Stimulated activated CD8-positive, alpha-beta memory T cell treated with anti-CD3 and anti-CD28 coated beads, Interleukin-12 subunit alpha, Interleukin-12 subunit beta, amount 100 ng/mL, for 4 hours (primary cell): ENCODE data around the gene RUSF1.
"Not testable (repeated sequence)": the region's sequence is repeated elsewhere in the genome, so short reads cannot be mapped to it uniquely, and the experiment has no call there.

ENCODE experiments used
- DNase-seq: peaks from one replicate; pipeline ENCODE4 v3.0.0-alpha.2; 2020; ENCODE audit warnings: low read depth

RUSF1 gene

DNA sequence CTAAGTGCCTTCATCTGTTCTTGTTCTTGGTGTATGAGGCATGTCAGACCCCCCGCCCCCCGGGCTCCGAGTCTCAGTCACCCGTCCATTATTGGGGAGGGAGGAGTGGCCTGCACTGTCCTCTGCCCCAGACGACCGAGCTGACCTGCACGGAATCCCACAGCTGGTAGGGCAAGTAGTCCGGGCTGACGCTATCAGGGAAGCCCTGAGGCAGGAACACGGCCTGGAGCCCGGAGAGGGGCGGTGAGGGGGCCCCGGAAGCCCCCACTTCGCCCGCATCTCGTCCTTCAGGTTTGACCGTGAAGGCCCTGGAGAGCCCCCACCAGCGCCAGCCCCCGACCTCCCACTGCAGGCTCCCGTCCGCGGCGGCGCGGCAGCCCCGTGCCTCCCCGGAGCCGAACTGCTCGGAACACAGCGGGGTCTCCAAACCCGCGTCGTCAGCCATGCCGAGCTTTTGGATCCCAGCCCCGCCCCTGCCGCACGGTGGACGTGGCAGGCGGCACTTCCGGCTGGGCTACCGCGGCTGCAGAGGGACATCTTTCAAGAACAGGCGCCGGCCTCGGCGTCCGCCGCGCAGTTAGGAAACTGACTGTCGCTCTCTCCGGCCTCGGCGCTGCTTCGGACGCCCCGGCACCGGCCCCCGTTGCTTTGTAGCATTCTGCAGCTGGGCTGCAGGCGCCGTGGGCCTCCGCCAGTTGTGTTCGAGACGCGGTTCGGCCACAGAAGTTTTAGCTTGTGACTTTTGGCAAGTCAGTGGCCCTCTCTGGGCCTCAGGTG, at the start of gene RUSF1:
Gene RUSF1 (minus strand): TSS at position 463 of the 777 bp plus-strand sequence. CDS start 18 bp downstream, at position 445.
- DNase-seq = peak; percentile 71

- DNase-seq = no peak
Measured at GRCh38 chr16:31542763-31543162, 34.6 kb upstream of the RUSF1 start.

GRCh38 chr16:31539762-31540161, 31.6 kb upstream of the RUSF1 start:
- DNase-seq = not testable (repeated sequence)

DNA sequence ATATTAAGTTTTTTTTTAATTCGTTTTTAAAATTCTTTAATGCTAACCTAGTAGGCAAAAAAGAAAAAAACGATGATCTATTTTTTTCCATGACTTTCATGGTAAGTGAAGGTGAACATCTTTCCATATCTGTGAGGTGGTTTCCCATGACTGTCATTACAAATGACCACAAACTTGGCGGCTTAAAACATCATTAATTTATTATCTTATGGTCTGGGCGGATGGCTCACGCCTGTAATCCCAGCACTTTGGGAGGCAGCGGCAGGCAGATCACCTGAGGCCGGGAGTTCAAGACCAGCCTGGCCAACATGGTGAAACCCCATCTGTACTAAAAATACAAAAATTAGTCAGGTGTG, 30.0 kb upstream of the RUSF1 start:
- DNase-seq = not testable (repeated sequence)

DNA sequence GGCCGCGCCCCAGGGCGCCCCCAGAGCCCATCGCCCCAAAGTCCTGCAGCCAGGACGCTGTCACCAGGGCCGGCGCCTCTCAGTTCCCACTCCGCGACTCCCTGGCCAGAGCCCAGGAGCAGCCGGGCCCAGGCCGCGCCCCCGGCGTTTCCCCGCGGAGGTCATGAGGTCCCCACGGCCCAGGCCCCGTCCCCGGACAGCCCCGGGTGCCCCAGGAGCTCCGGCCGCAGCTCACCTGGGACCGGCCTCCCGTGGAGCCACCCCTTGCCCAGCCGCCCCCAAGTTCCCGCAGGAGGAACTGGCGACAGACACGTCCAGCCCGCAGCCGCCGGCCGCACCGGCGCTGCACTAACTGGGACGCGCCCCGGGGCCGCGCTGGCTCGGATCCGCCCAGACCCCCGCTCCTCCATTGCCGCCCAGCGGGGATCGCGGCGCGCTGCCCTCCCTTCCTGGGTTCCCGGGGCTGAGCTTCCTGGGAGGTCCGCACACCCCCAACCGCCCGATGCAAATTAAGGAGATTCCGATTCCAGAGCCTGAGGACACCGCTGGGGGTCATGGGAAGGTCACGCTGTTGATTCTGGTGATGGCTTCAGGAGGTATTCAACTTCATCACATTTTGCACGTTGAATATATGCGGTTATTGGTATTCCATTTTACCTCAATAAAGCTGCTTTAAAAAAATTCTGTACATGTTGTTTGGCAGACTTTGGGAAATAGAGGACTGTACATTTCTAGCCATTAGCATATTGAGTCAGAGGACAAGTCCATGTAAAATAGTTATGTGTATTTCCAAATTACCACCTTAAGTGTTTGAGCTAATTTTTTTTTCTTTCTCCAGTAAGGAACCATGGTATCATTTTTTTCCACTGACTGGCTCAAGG, 29.4 kb upstream of the RUSF1 start:
- no peak for DNase-seq

DNA sequence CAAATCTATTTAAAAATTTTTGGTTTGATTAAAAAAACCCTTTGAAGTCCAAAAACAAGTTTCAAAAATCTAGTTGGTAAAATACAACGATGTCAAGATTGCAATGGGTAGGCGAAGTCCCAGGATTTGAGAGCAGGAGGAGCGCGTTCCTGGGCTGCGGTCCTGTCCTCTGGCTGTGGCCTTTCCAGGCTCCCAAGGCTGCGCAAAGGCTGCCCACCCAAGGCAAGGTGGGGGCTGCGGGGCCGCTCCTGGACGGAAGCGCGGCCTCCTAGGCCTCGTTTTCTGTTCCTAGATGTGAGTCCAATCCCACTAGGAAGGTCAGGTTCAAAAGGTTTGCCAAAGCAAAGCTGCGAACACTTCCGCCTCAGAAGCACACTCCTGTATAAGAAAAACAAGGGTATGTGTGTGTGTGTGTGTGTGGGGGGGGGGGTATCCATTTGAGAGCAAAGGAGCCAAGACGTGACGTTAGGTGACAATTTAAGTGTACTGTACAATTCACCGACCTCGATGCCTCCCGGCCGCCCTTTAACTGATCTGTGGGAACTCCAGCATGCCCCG, 28.7 kb upstream of the RUSF1 start:
- DNase-seq = no peak

DNA sequence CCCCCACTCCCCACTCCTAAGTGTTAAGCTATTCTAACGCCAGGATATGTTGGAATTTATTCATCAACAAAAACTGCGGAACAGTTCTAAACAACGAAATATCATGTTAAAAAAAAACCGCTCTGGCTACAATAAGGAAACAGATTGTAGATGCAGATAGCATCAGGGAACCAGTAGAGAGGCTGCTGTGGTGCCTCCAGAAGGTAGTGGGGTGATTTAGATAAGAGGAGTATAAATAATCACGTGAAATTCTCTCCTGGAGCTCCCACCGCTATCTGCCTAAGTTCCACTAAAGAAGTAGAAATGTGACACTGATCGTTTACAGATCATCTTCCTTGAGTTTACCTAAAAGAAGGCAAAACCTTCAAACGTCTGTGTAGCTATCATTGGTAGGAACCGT, 27.5 kb upstream of the RUSF1 start:
- DNase-seq = no peak

DNA sequence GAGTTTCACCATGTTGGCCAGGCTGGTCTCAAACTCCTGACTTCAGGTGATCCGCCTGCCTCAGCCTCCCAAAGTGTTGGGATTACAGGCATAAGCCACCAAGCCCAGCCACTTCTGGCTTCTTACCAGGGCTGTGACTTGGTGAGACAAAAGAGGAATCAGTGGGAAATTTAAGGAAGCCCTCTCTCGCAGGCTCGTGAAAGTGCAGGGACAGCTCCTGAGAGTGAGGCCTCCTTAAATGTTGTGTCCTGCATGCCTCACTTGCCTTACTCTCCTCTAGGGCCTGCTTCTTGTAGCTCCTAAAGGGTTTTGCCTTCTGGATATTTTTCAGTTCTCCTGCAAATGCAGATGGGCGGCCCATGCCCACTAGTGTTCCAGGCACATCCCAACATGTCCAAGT, 24.7 kb upstream of the RUSF1 start:
- DNase-seq = no peak

GRCh38 chr16:31532120-31532519, 23.9 kb upstream of the RUSF1 start:
- no peak for DNase-seq

DNA sequence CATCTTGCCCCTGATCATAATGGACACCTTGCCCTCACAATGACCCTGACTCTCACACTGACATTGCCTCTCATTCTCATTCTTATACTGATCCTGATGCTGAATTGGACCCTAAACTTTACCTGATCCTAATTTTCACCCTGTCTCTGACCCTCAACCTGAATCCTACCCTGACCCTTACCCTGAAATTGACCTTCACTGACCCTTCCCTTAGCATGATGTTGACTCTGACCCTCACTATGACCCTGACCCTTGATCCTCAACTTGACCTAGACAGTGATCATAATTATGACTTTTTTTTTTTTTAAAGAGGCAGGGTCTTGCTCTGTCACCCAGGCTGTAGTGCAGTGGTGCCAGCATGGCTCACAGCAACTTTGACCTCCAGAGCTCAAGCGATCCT, 22.9 kb upstream of the RUSF1 start:
- no peak for DNase-seq

GRCh38 chr16:31530405-31530804, 22.2 kb upstream of the RUSF1 start:
- DNase-seq = no peak

DNA sequence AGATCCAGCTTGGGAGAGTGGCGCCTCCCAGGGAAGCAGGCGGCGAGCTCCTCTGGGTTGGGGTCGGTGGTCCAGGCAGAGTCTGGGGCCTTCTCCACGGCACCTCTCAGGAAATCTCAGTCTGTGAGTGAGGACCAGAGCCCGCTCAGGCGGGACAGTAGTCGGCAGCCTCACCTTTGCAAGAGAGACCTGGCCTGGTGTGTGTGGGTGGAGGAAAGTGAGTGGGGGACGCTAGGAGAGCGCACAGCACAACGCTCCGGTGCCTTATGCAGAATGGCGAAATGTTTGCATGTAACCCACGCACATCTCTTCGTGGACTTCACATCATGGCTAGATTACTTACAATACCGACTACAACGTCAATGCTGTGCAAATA, 21.7 kb upstream of the RUSF1 start:
- DNase-seq = no peak

GRCh38 chr16:31529108-31529936, 21.1 kb upstream of the RUSF1 start:
- DNase-seq = no peak

GRCh38 chr16:31528523-31529107, 20.4 kb upstream of the RUSF1 start:
- DNase-seq = no peak

DNA sequence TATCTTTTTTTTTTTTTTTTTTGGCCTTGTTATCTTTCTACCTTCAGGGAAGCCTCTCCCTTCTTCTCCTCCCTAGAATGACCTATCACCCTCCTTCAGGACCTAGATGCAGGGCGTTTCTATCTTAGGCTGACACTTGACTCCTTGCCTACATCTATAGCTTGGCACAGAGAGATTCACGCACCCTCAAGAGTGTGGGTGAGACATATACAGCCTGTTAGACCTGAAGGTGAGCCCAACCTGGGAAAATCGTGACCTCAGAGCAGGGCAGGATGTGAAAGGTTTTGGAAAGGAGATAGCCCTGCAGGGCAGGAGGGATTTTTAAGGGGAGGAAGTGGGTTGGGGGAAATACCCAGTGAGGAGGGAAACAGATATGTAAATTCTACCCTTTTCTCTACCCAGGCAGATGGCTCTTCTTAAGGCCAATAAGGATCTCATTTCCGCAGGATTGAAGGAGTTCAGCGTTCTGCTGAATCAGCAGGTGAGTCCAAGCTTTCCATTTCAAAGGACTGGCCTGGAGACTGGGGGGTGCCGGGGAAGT, 19.6 kb upstream of the RUSF1 start, which contains the start of gene AHSP:
Gene AHSP (plus strand): TSS at position 167 of the 541 bp plus-strand sequence. CDS start 240 bp downstream, at position 407.
- DNase-seq = no peak

- no peak for DNase-seq
Measured at GRCh38 chr16:31525113-31525512, 16.9 kb upstream of the RUSF1 start.

DNA sequence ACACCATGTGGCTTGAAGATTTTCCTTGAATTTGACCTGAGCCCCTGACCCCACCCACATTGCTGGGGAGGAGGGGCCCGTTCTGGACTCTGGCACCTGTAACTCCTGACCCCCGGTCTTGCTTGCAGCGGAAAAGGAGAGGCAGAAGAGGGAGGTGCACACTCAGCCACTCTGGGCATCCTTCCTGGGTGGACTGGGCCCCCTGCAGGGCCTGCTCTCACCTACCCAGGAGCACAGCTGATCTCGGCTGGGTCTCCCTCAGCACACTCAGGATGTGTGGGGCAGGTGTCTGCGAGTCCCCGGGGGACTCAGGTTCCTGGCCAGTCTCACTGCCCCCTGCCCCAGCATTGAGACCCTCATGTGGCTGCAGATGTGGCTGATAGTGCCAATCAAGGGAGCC, 15.6 kb upstream of the RUSF1 start:
- not testable (repeated sequence) for DNase-seq

- no peak for DNase-seq
Measured at GRCh38 chr16:31522071-31522470, 13.9 kb upstream of the RUSF1 start.

DNA sequence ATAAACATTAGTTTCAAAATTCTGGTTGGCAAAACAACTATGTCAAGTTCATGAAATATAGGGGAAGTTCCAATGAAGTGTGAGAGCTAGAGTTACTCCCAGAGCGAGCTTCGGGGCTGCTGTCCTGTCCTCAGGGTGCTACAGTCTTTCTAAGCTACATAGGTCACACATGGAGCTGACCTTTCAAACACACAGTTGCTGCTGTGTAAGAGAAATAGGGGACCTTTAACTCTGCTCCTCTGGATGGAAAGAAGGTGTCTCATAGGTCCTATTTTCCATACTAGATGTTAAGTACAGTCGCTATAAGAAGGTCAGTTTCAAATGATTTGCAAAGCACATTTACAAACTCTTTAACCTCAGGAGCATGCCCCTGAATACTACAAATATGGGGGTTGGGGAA, 13.2 kb upstream of the RUSF1 start:
- DNase-seq = no peak

- no peak for DNase-seq
Measured at GRCh38 chr16:31519759-31520431, 11.7 kb upstream of the RUSF1 start.
